Skeletal muscle tissue (tissue), 4 donors: ENCODE results near the gene TMEM138. TPM values are rescaled to one million over a fixed set of nuclear protein-coding genes. Genes with fewer than 3 reads are reported as not detected.

ENCODE experiments used
- H3K27ac ChIP-seq: one replicate; pipeline ENCODE4 v1.7.0; 2013; ENCODE audit warnings: mild to moderate bottlenecking, low read depth, low read length, inconsistent platforms
- H3K27me3 ChIP-seq, 3 donors: one replicate each; pipeline ENCODE4 v1.7.0; 2013; ENCODE audit warnings: low read length in 3 of 3; ENCODE audit not compliant: control insufficient read depth in 3 of 3, insufficient read depth in 3 of 3
- H3K36me3 ChIP-seq, 3 donors: one replicate each; pipeline ENCODE4 v1.7.0; 2013; ENCODE audit warnings: low read length in 3 of 3; ENCODE audit not compliant: control insufficient read depth in 3 of 3, insufficient read depth in 3 of 3
- H3K4me1 ChIP-seq, 3 donors: one replicate each; pipeline ENCODE4 v1.7.0; 2013; ENCODE audit warnings: low read length in 3 of 3, mild to moderate bottlenecking in 3 of 3; ENCODE audit not compliant: control insufficient read depth in 3 of 3, insufficient read depth in 3 of 3
- H3K4me3 ChIP-seq, 3 donors: one replicate each; pipeline ENCODE4 v1.7.0; 2013; ENCODE audit warnings: low read length in 3 of 3
- H3K9ac ChIP-seq, 3 donors: one replicate each; pipeline ENCODE4 v1.7.0; 2013; ENCODE audit warnings: low read length in 3 of 3, mild to moderate bottlenecking in 3 of 3, moderate library complexity in 2 of 3, low read depth in 1 of 3
- H3K9me3 ChIP-seq, 3 donors: one replicate each; pipeline ENCODE4 v1.7.0; 2013; ENCODE audit warnings: low read length in 3 of 3; ENCODE audit not compliant: control insufficient read depth in 3 of 3
- total RNA-seq: library from RNA; depleted of rRNA; stranded (reverse); fragments of >200 nt; gene quantifications from one replicate; pipeline ENCODE4 v1.2.3, GENCODE V29; 2014
- donor health status: Osteomylitis.

The TMEM138 gene
- total RNA-seq, 1 donor from 2014 or later: 18.8 TPM

DNA sequence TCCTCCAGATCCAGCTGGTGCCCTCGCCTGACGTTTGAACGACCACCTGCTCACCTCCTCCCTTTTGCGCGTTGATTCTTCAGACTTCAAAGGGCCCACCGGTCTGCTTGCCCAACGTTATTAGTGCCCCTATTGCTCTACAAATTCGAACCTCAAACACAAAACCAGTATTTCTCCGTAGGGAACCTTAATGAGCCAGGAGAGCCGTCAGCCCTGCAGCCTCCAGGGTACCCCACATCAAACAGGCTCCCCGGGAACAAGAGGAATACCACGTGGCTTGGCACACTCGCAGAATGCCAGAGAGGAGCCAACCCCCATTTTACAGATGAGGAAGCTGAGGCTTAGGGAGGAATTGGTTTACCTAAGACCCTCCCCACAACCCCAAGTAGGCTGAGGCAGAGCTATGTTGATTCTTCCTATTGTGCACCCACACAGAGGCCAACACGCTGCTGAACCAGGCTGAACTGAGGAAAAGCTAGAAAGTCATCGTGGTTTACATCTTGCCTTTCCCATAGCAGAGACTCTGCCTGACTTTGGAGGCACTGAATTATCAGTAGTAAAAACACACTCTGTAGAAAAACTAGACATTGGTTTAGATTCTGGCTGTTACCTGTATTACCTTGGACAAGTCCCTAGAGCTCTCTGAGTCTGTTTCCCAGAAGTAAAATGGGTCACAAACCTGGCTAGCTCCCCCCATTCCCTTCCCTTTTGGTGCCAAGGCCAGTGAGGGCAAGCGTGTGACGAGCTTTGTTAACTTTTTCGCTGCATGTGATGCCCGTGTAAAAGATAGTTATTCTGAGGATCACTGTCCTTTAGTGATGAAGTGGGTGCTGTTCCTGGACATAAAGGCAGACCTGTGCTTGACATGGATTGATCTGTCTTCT lies 28.4 kb upstream of the TMEM138 start:
- Histone ChIP-seq H3K4me3 (peak overlapping the region; percentile 95 to 100 (median 97)), H3K36me3 (peaks cover 5 to 11% (median 10%) of the 10 kb centered on the region in 3 donors), H3K27ac (peak overlapping the region; percentile 95), H3K27me3 (no peaks in the 10 kb centered on the region), H3K9me3 (no peaks in the 10 kb centered on the region), H3K4me1 (peaks cover 39 to 57% (median 46%) of the 10 kb centered on the region in 3 donors), H3K9ac (peak overlapping the region; percentile 96 to 99 (median 99))

GRCh38 chr11:61334434-61335354 lies 27.5 kb upstream of the TMEM138 start:
- Histone ChIP-seq H3K9me3 (no peaks in the 10 kb centered on the region), H3K36me3 (peaks cover 3 to 11% (median 5%) of the 10 kb centered on the region in 3 donors), H3K27ac (no peak overlapping the region), H3K4me1 (peaks cover 39 to 57% (median 46%) of the 10 kb centered on the region in 3 donors), H3K9ac (peak overlapping the region in 1 of 3 donors; percentile 50), H3K4me3 (no peak overlapping the region), H3K27me3 (no peaks in the 10 kb centered on the region)

GRCh38 chr11:61335355-61335710 lies 26.8 kb upstream of the TMEM138 start:
- H3K27ac ChIP-seq: no peak overlapping the region

DNA sequence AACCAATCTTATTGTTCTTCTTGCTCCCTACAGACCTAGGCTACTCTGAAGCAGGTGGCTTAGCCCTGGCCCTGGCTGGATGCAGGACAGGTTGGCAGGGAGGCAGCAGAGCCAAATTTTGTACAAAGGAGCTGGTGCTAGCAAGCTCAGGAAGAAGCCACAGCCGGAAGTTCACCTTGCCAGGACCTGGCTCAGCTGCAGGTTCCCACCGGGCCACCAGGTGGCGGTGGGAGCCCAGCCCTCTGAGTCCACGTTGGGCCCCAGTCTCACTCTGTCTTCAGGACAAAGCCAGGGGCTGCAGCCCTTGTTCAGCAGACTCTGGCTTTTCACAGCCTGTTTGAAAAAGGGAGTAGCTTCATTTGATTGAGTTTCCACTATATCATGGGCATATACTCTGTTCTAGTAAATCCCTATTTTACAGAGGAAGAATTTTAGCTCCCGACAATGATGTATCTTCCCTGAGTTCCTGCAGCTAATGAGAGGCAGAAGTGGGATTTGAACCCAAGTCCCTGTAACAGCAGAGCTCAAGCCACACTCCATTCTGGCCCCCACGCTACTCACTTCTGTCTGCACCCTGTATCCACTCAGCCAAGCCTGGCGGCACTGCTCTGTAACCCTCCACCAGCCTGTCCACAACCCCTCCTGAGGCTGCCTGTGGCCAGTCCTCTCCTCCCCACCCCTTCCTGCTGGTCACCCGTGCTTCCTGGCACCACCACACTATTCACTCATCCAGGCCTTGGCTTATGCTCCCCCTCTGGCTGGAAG lies 25.8 kb upstream of the TMEM138 start:
- Histone ChIP-seq H3K27ac (no peak overlapping the region), H3K36me3 (peaks cover 5 to 9% (median 8%) of the 10 kb centered on the region in 3 donors), H3K4me3 (no peak overlapping the region), H3K9me3 (no peaks in the 10 kb centered on the region), H3K4me1 (peaks cover 35 to 50% (median 36%) of the 10 kb centered on the region in 3 donors), H3K9ac (peak overlapping the region in 2 of 3 donors; percentile 3 to 71), H3K27me3 (no peaks in the 10 kb centered on the region)

More at GRCh38 chr11:61335355-61335710, 26.8 kb upstream of the TMEM138 start:
- Histone ChIP-seq H3K4me1 (peaks cover 39 to 57% (median 40%) of the 10 kb centered on the region in 3 donors), H3K9me3 (no peaks in the 10 kb centered on the region), H3K9ac (peak overlapping the region in 1 of 3 donors; percentile 50), H3K4me3 (no peak overlapping the region), H3K36me3 (peaks cover 3 to 9% (median 5%) of the 10 kb centered on the region in 3 donors), H3K27me3 (no peaks in the 10 kb centered on the region)

DNA sequence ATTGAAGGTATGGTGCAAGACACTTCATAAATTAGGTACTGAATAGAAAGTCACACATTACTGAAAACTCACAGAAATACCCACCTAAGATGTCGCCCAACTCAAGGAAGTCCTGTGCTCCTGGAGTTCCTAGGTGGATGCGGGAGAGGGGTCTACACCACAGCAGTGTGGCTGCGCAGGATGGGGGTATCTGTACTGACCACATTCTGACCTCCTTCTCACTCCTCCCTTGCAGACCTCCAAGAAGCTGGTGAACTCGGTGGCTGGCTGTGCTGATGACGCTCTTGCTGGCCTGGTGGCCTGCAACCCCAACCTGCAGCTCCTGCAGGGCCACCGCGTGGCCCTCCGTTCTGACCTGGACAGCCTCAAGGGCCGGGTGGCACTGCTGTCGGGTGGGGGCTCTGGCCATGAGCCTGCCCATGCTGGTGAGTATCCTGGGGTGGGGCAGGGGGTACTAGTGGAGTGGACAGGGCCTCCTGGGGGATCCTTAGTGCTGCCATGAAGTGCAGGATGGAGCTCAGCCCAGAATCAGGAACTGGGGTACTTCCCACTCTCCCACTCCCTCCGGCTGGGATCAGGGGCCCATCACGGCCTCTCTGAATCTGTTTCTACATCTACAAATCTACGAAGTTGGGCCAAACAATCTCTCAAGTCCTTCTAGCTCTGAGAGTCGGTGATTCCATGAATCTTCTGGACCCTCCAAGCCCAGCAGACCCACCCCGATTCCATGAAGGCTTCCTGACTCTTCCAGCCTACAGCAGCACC lies 24.3 kb upstream of the TMEM138 start:
- no peak overlapping the region for H3K9ac ChIP-seq
- H3K9me3 ChIP-seq: no peaks in the 10 kb centered on the region
- peaks cover 13 to 22% (median 17%) of the 10 kb centered on the region in 3 donors for H3K36me3 ChIP-seq
- no peak overlapping the region for H3K27ac ChIP-seq
- H3K4me3 ChIP-seq: no peak overlapping the region
- no peaks in the 10 kb centered on the region for H3K27me3 ChIP-seq
- H3K4me1 ChIP-seq: peaks cover 25 to 38% (median 26%) of the 10 kb centered on the region in 3 donors

DNA sequence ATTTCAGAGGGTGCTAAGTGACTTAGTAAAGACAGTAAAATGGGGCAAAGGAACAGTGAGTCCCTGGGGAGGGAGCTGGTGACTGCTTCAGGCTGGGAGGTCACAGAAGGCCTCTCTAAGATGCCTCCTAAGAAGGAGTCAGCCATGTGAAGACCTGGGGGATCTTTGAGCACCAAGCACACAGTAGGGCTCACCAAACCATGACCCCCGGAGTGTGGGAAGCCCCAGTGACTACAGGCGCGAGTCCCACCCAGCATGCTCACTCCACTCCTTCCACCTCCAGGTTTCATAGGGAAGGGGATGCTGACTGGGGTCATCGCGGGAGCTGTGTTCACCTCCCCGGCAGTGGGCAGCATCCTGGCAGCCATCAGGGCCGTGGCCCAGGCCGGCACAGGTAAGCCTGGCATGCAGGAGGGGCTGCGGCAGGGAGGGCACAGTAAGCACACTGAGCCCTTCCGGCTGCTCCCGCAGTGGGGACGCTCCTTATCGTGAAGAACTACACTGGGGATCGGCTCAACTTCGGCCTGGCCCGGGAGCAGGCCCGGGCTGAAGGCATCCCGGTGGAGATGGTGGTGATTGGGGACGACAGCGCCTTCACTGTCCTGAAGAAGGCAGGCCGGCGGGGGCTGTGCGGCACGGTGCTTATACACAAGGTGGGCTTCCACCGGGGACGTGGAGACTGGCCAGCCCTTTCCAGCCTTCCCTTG lies 23.2 kb upstream of the TMEM138 start:
- no peaks in the 10 kb centered on the region for H3K27me3 ChIP-seq
- H3K27ac ChIP-seq: no peak overlapping the region
- H3K9ac ChIP-seq: peak overlapping the region in 1 of 3 donors; percentile 8

DNA sequence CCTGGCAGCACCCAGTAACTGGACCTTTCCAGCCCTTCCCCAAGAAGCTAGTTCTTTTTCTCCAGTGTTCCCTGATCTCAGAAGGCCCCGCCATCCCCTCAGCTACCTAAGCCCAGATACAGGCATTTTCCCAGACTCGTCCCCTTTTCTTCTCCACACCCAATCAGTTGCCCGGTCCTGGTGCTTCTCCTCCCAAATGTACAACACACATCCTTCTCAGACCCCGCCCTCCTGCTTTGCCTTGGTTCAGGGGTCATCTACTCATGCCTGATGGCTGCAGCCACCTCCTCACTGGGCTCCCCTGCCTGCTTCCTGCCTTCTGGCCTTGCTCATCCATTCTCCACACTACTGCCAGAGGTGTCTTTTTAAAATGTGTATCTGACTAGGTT lies 22.7 kb upstream of the TMEM138 start:
- Histone ChIP-seq H3K36me3 (peaks cover 15 to 27% (median 17%) of the 10 kb centered on the region in 3 donors), H3K4me3 (no peak overlapping the region), H3K27me3 (no peaks in the 10 kb centered on the region), H3K4me1 (peaks cover 13 to 24% (median 17%) of the 10 kb centered on the region in 3 donors), H3K9me3 (no peaks in the 10 kb centered on the region), H3K9ac (no peak overlapping the region), H3K27ac (no peak overlapping the region)

More for the DNA sequence above, 23.2 kb upstream of the TMEM138 start:
- Histone ChIP-seq H3K9me3 (no peaks in the 10 kb centered on the region), H3K4me3 (no peak overlapping the region), H3K36me3 (peaks cover 15 to 27% (median 17%) of the 10 kb centered on the region in 3 donors), H3K4me1 (peaks cover 18 to 29% (median 19%) of the 10 kb centered on the region in 3 donors)

DNA sequence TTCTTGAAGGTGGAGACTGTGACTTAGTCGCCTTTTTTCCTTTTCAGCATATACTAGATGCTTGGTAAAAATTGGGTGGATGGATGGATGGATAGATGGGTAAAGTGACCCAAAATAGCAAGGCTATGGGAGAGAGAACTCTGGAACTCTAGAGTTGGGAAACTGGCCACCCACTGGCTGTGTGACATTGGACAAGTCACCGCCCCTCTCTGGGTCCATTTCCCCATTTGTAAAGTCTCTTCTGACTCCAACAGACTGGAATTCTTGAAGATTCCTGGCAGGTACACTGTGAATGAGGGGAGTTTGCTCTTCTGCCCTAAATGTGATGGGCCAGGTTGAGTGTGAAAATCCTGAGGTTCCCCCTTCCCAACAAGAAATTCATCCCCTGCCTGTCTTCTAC lies 21.2 kb upstream of the TMEM138 start:
- Histone ChIP-seq H3K27me3 (no peaks in the 10 kb centered on the region), H3K9me3 (no peaks in the 10 kb centered on the region), H3K9ac (no peak overlapping the region), H3K27ac (no peak overlapping the region), H3K4me3 (no peak overlapping the region), H3K36me3 (peaks cover 15 to 27% (median 22%) of the 10 kb centered on the region in 3 donors), H3K4me1 (peaks cover 6 to 9% (median 7%) of the 10 kb centered on the region in 3 donors)
